COLO829 (cell line): ENCODE data around the gene NEDD4L.
A peak's percentile ranks its signal among the peaks of the same experiment; 100 is the strongest.

Source experiments
- DNase-seq: peaks from one replicate; pipeline ENCODE4 v3.0.0; 2012; ENCODE audit warnings: low spot score

The NEDD4L gene

DNA sequence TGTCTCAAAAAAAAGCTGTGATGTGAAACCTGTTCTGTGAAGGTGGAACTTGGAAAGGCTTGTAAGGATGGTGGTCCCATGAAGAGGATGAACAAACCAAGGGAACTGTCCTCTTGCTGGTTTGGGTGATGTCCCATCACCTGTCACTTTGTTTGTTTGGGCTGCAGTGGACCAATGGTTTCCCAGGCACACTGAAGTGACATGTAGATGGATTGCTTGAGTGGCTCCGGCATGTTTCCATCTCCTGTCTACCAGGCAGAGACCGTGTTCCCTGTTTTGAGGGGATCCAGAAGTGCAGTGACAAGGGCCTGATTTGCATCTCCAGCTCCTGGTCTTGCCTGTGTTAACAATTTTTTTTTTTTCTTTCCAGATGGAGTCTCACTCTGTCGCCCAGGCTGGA lies 8.9 kb downstream of the NEDD4L start:
- DNase-seq: no peak

DNA sequence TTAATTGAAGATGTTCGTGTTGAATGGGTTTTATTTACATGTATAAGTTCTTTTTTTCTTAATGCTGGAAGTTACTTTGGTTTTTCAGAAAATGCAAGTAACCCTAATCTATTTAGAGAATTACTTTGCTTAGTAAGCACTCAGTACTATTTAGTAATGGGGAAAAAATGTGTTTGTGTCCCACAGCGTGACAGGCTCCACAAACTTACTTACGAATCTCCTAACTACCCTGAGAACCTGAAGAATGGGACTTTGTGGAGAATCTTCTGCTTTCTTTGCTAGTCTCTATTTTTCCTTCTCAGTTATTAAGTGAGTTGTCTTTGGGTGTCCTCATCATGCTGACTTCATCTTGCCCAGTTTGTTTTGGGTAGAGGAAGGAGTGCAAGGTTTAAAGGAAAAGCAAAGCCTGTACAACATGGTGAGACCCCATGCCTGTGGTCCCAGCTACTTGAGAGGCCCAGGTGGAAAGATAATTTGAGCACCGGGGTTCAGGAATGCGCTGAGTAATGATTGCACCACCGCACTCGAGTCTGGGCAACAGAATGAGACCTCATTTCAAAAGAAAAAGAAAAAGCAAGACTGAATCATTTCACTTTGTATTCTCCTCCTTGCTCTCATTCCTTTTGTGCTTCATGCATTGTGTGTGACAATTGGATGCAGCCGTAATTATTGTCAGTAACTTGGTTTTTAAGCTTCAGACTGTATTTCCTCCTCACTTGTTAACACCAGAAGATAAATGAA lies 10.2 kb downstream of the NEDD4L start:
- DNase-seq: no peak

DNA sequence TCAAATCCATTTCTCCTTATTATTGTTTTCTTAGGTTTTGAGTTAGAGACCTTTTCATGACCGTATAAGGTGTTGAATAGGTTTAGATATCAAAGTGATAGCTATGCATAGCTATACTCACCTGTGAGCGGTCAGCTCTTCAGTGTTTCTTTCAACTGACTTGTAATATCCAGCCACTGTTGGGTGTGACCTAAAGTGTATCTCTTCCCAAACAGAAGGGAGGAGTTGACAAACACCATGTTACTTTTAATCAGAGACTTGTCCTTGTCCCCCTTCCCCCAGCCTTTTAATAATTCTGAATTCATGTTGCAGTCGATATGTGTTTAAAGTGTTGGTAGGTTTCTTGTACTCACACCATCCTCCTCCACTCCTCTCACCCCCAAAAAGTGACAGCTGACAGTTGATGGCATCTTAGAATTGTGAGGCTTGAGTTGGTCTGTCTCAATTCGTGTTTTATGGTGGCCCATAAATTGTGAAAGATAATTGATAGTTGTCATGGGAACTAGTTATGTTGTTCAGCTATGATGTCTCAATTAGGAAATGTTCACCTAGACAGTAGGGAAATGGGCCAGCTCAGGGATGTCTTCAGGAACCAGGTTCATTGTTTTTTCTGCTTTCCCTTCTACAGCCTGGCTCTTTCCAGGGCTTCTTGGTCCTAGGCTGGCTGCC lies 12.0 kb downstream of the NEDD4L start:
- no peak for DNase-seq

DNA sequence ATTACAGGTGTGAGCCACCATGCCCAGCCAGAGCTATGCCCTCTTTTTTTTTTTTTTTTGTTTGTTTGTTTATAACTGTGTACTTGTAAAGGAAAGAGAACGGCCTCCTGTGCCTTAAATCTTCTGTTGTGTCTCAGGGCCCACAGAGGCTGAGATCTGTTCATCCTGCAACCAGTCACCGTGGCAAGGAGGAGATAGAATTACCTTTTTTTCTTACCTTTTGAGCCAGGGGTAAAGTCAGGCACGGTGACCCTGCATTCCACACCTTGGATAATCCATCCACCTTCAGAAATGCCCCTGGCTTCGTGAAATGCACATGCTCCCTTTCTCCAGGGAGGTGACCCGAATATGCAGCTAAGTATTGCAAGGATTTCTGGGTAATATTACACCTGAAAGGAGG lies 12.8 kb downstream of the NEDD4L start:
- DNase-seq: no peak

DNA sequence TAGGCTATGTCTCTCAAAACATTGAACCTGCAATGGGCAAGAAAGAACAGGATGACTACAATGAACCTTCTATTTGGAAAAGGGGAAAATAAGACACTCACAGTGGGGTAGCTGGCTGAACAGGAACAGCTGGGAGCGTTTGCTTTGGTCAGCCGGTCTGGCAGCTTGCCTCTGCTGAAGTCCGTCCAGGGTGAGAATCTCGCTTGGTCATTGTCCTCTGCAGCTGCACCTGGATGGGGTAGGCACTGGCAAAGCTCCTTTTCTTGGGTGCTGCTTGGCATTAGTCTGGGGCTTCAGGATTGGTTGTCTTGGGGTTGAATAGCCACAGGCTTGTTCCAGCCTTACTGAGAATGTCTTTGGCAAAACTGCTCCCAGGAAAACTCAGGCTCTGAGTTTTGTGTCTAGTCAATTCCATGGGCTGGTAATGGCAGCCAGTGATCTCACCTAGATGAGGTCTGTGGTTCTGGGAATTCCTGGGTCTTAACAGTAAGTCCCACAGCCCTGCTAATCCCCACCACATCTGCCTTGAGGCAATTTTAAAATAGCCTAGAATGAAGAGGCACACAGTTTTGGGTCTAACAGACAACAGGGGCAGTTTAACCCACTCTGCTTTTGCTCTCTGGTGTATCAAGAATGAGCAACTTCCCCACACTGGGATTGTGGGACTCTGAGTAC lies 13.4 kb downstream of the NEDD4L start:
- DNase-seq: no peak

DNA sequence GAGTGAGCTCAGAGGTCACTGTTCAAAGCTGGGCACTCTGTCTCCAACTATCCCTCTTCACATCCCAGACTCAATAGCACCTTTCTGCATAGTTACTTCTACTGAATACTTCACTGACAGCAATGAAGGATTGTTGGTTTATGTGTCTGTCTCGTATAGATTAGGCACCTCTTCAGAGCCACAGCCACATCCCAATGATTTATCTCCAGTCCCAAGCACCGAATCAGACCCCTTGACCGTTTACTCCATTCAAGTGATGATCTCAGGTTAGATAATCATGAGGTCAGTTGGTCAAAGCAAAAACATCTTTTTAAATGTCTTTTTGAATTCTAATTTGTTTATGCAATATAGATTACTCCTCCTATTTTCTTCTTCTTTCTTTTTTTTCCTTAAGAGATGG lies 14.7 kb downstream of the NEDD4L start:
- DNase-seq: no peak

DNA sequence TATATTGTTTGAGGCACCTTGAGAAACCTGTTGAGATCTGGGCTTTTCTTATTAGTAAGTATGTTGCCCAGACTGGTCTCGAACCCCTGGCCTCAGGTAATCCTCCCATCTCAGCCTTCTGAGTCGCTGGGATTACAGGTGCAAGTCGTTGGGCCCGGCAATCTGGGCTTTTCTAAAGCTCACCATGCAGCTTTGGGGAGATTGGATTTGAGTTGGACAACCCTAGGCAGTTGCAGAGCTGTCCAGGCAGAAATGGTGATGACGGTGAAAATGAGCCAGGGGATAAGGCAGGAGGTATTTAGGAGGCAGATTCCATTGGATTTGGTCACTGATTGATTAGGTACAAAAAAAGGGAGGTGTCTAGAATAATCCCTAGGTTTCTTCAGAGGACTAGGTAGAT lies 16.2 kb downstream of the NEDD4L start:
- no peak for DNase-seq

DNA sequence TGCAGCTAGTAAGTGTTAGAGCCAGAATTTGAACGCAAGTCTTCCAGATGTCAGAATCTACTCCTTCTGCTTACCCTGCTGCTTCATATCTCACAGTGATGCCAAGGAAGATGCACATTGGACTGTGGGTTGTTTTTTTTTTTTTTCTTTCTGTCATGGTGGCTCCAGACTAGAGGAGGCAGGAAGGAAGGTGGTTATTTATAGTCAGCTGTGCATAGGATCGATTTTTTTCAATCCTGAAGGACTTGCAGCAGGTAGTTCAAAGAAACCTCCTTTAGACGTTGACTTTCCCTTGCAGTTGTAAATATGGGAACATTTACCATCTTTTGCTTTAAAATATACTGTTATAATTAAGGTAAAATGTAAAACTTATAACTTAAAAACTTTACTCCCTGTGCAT lies 17.3 kb downstream of the NEDD4L start:
- DNase-seq: no peak

DNA sequence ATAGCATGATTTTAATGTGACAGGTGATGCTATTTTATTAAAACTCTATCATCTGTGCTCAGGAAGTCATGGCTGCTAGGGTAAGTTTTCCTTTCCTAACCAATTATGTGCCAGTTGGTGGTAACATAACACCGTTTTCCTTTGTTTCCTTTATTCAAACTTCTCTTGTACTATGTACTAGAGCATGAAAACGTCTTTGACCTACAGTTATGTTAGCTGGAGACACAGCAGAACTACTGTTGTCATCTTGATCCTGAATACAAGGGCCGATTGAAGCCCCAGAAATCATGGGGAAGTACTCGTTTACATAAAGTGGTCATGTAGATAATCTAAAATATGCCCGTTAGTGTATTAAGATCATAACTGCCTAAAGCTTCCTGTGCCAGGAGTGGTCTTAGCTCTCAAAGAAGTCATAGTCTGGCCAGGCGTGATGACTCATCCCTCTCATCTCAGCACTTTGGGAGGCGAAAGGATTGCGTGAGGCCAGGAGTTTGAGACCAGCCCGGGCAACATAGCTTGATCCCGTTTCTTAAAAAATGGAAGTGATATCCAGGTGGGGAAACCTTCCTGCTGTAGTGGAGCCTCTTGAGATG lies 20.5 kb downstream of the NEDD4L start:
- peak; percentile 73 for DNase-seq

DNA sequence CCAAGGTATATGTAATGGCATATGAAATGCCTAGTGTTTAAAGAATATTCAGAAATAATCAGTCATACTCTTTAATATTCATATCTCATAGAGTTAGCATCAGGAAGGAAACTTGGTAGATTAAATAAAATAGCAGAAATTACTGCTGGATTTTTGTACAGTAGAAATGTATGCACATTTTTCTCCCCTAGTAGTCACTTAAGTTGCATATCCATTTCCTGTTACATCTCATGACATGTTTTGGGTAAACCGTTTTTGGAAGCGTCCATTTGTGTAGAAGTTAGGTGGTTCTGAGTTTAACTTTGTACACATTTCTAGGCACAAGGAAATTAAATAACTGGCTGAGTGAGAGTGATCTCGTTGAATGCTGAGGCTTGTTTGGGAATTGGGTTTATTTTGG lies 21.9 kb downstream of the NEDD4L start:
- no peak for DNase-seq

DNA sequence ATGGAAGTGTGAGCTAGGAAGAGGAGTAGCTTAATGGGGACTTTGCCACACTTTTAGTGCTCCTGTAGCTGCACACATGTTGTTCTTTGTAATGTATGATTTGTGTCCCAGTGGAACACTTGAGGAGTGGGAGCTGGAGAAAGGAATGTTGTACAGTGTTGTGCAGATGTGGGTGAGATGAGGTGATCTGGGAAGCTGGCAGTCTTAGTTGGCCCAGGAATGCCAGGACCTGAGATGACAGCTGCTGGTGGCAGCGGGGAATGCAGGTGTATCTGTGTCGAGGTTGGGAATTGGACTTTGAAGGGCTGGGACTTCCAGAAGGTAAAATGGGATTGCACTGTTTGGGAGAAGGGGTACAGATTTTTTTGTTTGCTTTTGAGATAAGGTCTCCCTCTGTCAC lies 23.6 kb downstream of the NEDD4L start:
- DNase-seq: no peak

DNA sequence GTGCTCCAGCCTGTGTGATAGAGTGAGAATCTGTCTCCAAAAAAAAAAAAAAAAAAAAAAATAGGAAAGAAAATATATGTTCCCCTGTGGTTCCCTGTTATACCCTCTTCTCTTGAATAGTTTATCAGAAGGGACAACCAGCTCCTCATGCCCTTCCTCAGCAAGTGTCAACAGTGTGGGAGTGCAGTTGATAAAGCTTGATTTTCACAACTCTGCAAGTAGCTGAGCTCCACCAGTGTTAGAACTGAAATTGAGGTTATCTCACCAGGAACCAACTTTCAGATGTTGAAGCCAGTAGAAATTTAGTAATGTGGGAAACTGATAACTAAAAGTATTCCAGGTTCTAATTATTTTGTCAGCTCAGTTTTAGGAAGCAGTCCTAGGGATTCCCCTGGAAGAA lies 25.1 kb downstream of the NEDD4L start:
- DNase-seq: no peak

DNA sequence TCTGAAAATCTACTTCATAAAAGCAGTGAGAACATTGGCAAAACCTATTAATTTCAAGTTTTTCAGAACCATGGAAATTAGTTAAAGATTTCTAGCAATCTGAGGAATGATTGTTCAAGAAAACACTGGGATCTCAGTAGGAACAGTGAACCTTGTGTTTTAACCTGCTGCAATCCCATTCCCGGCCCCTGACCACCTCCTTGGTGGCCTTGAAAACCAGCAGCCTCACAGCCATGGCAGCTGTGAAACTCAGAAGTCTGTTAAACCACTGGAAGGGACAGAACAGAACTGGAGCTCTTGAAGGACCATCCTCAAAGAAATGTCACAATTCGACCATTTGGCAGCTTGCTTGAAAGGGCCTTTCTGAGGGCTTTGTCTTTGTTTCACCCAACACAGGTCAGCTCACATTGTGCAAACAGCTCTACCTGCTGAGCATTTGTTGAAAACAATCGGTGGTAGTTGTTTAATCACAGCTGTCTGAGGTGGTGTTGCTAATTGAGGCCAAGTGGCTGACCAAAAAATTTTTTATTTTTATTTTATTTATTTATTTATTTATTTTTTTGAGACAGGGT lies 25.8 kb downstream of the NEDD4L start:
- no peak for DNase-seq

DNA sequence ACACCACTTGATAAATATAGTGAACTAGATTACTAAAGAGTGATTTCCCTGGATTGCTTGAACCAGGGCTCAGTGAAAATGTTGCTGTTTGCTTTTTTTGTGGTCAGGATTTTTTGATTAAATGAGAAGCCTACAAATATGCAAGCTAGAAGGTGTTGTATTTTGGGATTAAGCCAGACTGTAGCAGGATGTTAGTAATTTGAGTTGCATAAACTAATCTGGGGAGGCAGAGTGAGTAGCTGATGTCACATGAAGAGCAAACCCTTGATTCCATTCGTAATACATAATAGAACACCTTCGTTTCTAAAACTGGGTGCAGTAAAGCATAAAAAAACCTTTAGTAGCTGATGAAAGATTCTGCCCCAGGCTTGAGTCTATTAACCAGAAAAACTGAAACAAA lies 32.0 kb downstream of the NEDD4L start:
- no peak for DNase-seq

DNA sequence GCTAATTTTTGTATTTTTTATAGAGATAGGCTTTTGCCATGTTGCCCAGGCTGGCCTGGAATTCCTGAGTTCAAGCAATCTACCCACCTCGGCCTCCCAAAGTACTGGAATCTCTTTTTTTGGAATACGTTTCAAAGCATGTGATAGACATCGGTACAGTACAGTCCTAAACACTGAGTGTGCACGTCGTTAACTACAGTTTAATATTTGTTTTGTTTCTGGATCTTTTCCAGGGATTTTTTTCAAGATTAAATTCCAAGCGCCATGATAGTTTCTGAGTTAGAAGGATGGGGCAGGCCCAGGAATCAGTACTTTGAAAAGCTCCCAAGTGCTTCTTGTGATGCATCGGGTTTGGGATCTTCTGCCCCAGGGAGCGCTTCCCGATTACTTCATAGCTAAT lies 33.3 kb downstream of the NEDD4L start:
- no peak for DNase-seq

DNA sequence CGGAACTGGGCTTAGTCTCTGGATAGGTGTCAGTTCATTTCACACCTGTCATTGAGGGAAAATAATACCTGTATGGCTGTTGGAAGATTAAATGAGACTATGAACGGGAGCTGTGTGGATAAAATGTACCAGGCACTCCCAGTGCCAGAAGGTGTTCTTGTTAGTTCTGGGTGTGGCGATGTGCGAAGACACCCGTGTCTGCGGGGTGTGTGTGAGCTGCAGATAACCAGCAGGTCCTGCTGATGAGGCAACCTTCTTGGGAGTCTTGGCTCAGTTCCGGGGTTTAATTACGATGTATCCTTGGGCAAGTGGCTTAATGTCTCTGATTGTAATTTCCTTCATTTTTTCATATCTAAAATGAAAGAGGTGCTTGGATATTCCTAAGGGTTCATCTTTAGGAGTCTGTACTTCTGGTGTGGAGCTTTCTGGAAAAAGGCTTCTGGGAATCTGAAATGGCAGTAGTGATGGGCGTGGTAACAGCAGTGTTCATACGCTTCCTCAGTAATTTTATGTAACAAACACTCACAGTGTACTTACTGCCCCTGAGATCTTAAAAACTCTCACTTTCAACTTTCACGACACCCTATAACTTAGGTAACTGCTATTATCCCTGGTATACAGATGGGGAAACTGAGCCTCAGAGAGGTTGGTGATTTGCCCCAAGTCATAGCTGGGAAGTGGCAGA lies 35.0 kb downstream of the NEDD4L start:
- no peak for DNase-seq

DNA sequence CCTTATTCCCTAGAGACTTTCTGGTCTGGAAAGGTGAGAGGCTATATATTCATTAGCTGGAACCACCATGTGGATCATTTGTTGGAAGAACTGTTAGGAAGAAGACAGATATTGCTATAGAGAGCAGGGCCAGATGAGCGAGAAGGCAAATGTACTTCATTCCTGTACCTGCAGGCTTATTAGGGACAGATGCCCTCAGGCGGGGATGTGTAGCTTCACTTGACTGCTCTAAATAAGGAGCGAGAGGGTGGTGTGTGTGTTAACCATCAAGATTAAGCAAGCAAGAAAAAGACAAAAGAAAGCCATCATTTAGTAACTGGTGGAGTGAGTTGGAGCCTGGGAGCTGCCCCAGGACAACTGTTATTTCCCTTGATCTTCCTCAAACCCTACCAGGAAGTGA lies 36.4 kb downstream of the NEDD4L start:
- no peak for DNase-seq

DNA sequence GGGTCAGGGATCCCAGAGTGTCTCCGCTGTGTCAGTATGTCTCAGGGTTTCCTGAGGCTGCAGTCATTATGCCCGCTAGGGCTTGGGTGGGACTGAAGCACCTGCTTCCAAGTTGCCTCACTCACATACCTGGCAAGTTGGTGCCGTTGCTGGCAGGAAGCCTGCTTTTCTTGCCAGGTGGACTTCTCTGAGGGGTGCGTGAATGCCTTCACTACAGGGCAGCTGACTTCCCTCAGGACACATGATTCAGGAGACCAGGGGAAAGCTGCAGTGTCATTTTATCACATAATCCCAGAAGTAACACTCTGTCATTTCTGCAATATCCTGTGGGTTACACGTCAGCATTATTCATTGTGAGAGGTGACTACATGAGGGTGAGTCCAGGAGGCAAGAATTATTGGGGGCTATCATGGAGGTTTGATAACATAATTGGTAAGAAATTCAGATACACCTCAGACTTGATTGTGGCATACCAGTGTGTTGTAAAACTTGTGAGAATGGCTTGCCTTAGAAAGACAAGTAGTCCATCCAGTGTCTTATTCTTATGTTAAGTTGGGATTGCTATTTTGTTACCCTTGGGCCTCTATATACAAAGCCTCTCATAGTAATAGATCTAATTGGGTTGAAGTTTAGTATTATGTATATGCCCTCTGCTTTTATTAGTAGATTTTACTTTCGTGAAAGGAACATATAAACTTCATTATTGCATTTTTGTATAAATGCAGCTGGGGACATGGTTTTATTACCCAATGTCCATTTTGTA lies 44.1 kb downstream of the NEDD4L start:
- DNase-seq: no peak

DNA sequence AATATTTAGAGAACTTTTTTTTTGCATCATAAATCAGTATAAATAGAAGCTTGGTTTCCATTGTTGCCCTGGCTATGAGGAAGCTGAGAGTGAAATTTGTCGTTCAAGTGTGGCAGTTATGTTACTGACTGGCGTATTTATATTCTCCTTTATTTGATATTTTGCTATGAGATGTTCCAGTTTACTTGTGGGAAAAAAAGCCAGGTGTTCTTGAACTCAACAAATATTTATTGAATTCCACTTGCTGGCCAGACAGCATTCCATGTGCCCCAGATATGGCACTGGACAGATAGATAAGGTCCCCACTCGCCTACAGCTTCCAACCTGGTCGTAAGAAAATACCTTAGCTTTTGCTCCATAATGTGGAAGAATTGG lies 44.7 kb downstream of the NEDD4L start:
- DNase-seq: no peak

DNA sequence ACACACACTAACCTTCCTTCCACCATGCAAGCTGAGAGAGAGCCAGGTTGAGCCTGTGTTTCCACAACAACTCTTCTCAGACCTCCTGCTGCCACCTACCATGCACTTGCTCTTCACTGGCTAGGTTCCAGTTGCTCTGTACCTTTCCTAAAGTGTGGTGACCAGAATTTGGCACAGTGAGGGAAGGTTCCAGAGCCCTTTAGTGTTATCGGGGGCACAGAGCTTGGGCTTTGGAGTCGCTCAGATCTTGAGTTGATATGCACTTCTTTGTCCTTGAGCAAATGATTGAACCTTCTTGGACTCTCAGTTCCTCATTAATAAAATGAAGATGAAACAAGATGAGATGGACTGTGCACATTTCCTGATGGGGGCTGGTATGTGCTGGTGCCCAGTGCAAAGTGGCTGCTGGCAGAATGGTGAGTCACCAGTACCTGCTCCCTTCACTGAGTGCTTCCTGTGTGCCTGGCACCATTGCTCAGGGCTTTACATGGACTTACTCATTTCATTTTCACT lies 47.1 kb downstream of the NEDD4L start:
- no peak for DNase-seq

DNA sequence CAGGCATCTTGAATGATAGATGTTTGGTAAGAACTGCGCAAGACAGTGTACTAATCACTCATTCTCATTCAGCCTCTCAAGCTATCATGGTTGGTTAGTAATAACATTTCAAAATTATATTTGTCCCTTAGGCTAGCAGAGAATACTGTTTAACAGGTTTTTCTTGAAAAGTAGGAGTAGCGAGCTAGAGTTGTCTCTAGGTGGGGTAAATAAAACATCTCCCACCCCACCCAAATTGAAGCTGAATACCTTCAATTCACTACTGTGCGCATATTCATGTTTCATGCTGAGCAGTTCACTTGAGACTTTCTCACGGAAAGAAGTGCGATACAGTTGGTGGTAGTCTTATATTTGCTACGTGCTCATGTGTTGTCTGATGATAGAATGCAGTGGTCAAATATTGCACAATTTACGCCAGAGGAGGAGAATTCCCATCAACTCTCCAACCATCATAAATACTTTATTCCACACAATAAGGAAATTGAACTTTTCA lies 49.3 kb downstream of the NEDD4L start:
- no peak for DNase-seq
